ENCODE data around the gene FOXJ2.
A peak's percentile ranks its signal among the peaks of the same experiment; 100 is the strongest.

GRCh38 chr12:8038659-8039114, 6.2 kb downstream of the FOXJ2 start:
- no peak for TF ChIP-seq POLR2A (IDR thresholded peaks at IDR 0.05)
- no peak for TF ChIP-seq EP300 (IDR thresholded peaks at IDR 0.05)
- peak; percentile 63 for TF ChIP-seq POLR2AphosphoS5 (IDR thresholded peaks at IDR 0.05)
- TF ChIP-seq CTCF (IDR thresholded peaks at IDR 0.05) = no peak

Measured in gastroesophageal sphincter (tissue), 3 donors.